ENCODE data around the gene CHST15. TPM values are rescaled to one million over a fixed set of nuclear protein-coding genes. Genes with fewer than 3 reads are reported as not detected.

The CHST15 gene
- polyA plus RNA-seq, 1 donor from 2014 or later, result 0.79 TPM

- Histone ChIP-seq H3K27ac (ENCODE audit: low read length) (no peak overlapping the region), H3K9me2 (ENCODE audit: insufficient read depth, low read length) (no peaks in the 10 kb centered on the region), H3K4me3 (ENCODE audit: low read length) (no peak overlapping the region), H3K27me3 (ENCODE audit: insufficient read depth, low read depth, low read length) (no peaks in the 10 kb centered on the region), H3K9ac (ENCODE audit: low read length) (no peak overlapping the region), H3F3A (ENCODE audit: insufficient read depth, low read length, poor library complexity, severe bottlenecking) (no peaks in the 10 kb centered on the region), H3K9me3 (ENCODE audit: low read length) (no peaks in the 10 kb centered on the region), H3K79me2 (replicated peaks; ENCODE audit: insufficient read depth, low read length) (no peaks in the 10 kb centered on the region), H3K36me3 (ENCODE audit: insufficient read depth, low read length) (no peaks in the 10 kb centered on the region), H2AFZ (ENCODE audit: low read depth, low read length) (no peak overlapping the region), H4K20me1 (ENCODE audit: insufficient read depth) (no peaks in the 10 kb centered on the region), H3K4me2 (ENCODE audit: low read length) (no peak overlapping the region)
- no peak for TF ChIP-seq MXI1 (conservative IDR thresholded peaks at IDR 0.05; ENCODE audit: poor library complexity, severe bottlenecking)
- no peak for TF ChIP-seq EP300 (conservative IDR thresholded peaks at IDR 0.05; ENCODE audit: poor library complexity, severe bottlenecking)
- no peak for TF ChIP-seq RAD21 (conservative IDR thresholded peaks at IDR 0.05)
- TF ChIP-seq TAF1 (IDR thresholded peaks at IDR 0.05; ENCODE audit: low read depth), result no peak
These were observed 75.7 kb downstream of the CHST15 start for GRCh38 chr10:124017729-124018128.

- Histone ChIP-seq H3K27ac (ENCODE audit: low read length) (no peak overlapping the region), H3K4me3 (ENCODE audit: low read length) (no peak overlapping the region), H3K27me3 (ENCODE audit: insufficient read depth, low read depth, low read length) (no peaks in the 10 kb centered on the region), H3K9me3 (ENCODE audit: low read length) (no peaks in the 10 kb centered on the region), H3K79me2 (replicated peaks; ENCODE audit: insufficient read depth, low read length) (no peaks in the 10 kb centered on the region), H4K20me1 (ENCODE audit: insufficient read depth) (no peaks in the 10 kb centered on the region), H3F3A (ENCODE audit: insufficient read depth, low read length, poor library complexity, severe bottlenecking) (no peaks in the 10 kb centered on the region), H3K9ac (ENCODE audit: low read length) (no peak overlapping the region), H3K9me2 (ENCODE audit: insufficient read depth, low read length) (no peaks in the 10 kb centered on the region), H2AFZ (ENCODE audit: low read depth, low read length) (no peak overlapping the region), H3K36me3 (ENCODE audit: insufficient read depth, low read length) (no peaks in the 10 kb centered on the region), H3K4me2 (ENCODE audit: low read length) (no peak overlapping the region)
- TF ChIP-seq SMC3 (conservative IDR thresholded peaks at IDR 0.05; ENCODE audit: poor library complexity), result no peak
- no peak for TF ChIP-seq EZH2 (IDR thresholded peaks at IDR 0.05; ENCODE audit: borderline replicate concordance, insufficient read depth, low read length, poor library complexity, severe bottlenecking)
- no peak for TF ChIP-seq REST (IDR thresholded peaks at IDR 0.05; ENCODE audit: borderline replicate concordance)
- no peak for TF ChIP-seq MXI1 (conservative IDR thresholded peaks at IDR 0.05; ENCODE audit: poor library complexity, severe bottlenecking)
- TF ChIP-seq RAD21 (conservative IDR thresholded peaks at IDR 0.05), result no peak
- TF ChIP-seq CTCF (IDR thresholded peaks at IDR 0.05; ENCODE audit: poor library complexity, severe bottlenecking), result no peak
- no peak for TF ChIP-seq TAF1 (IDR thresholded peaks at IDR 0.05; ENCODE audit: low read depth)
- TF ChIP-seq EP300 (conservative IDR thresholded peaks at IDR 0.05; ENCODE audit: poor library complexity, severe bottlenecking), result no peak
- no peak for TF ChIP-seq POLR2AphosphoS5 (IDR thresholded peaks at IDR 0.05)
These were observed 76.5 kb downstream of the CHST15 start for GRCh38 chr10:124016804-124017375.
